ENCODE results near the gene PCTP.

The PCTP gene

DNA sequence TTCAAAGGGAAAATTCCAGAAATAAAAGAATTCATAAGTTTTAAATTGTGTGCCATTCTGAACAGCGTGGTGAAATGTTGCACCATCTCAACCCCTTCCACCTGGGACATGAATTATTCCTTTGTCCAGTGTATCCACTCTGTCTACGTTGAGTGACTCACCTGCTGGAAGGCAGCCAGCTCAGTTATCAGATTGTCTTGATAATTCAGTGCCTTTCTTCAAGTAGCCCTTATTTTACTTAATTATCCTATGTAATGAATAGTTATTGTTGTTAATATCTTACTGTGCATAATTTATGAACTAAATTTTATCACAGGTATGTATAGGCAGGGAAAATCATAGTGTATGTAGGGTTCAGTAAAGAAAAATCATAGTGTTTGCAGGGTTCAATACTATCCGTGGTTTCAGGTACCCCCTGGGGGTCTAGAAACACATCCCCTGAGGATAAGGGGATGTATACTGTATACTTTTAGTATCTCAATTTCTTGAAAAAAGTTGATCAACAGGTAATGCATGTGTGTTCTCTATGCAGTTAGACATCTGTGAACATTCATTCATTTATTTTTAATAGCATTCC lies 7.7 kb upstream of the PCTP start:
- Histone ChIP-seq H3K4me3 (ENCODE audit: low read depth in 1 of 2, low read length in 1 of 2) (no peak overlapping the region), H3K27me3 (no peaks in the 10 kb centered on the region), H3K9me3 (no peaks in the 10 kb centered on the region), H3K27ac (no peak overlapping the region), H3K4me1 (ENCODE audit: control insufficient read depth in 1 of 2, insufficient read depth in 1 of 2, low read depth in 1 of 2, low read length in 1 of 2) (no peaks in the 10 kb centered on the region), H3K36me3 (no peaks in the 10 kb centered on the region)
- TF ChIP-seq, protein P1, sequence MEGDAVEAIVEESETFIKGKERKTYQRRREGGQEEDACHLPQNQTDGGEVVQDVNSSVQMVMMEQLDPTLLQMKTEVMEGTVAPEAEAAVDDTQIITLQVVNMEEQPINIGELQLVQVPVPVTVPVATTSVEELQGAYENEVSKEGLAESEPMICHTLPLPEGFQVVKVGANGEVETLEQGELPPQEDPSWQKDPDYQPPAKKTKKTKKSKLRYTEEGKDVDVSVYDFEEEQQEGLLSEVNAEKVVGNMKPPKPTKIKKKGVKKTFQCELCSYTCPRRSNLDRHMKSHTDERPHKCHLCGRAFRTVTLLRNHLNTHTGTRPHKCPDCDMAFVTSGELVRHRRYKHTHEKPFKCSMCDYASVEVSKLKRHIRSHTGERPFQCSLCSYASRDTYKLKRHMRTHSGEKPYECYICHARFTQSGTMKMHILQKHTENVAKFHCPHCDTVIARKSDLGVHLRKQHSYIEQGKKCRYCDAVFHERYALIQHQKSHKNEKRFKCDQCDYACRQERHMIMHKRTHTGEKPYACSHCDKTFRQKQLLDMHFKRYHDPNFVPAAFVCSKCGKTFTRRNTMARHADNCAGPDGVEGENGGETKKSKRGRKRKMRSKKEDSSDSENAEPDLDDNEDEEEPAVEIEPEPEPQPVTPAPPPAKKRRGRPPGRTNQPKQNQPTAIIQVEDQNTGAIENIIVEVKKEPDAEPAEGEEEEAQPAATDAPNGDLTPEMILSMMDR (IDR thresholded peaks at IDR 0.05): no peak

GRCh38 chr17:55745258-55745657 lies 5.6 kb upstream of the PCTP start:
- Histone ChIP-seq H3K4me3 (ENCODE audit: low read depth in 1 of 2, low read length in 1 of 2) (no peak overlapping the region), H3K9me3 (no peaks in the 10 kb centered on the region), H3K36me3 (no peaks in the 10 kb centered on the region), H3K27ac (no peak overlapping the region), H3K4me1 (ENCODE audit: control insufficient read depth in 1 of 2, insufficient read depth in 1 of 2, low read depth in 1 of 2, low read length in 1 of 2) (no peaks in the 10 kb centered on the region), H3K27me3 (no peaks in the 10 kb centered on the region)
- TF ChIP-seq, protein P1 (IDR thresholded peaks at IDR 0.05): no peak

- Histone ChIP-seq H3K27me3 (no peaks in the 10 kb centered on the region), H3K27ac (no peak overlapping the region)
- TF ChIP-seq, protein P1 (IDR thresholded peaks at IDR 0.05): no peak
These were observed 4.4 kb upstream of the PCTP start for GRCh38 chr17:55746466-55746865.

DNA sequence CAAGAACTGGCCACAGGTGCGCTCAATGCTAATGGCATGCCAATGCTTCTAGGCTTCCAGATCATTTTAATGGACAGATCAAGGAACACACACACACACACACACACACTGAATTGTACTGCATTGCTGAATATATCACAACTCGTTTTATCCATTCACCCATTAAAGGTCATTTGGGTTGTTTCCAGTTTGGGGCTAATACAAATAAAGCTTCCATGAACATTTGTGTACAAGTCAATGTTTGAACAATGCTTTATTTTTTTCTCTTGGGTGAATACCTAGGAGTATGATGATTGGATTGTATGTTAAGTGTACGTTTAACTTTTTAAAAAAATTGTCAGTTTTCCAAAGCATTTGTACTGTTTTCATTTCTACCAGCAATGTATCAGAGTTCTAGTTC lies 3.6 kb upstream of the PCTP start:
- Histone ChIP-seq H3K36me3 (no peaks in the 10 kb centered on the region), H3K9me3 (no peaks in the 10 kb centered on the region), H3K4me3 (ENCODE audit: low read depth in 1 of 2, low read length in 1 of 2) (no peak overlapping the region), H3K27ac (no peak overlapping the region), H3K4me1 (ENCODE audit: control insufficient read depth in 1 of 2, insufficient read depth in 1 of 2, low read depth in 1 of 2, low read length in 1 of 2) (peaks cover 14 to 18% of the 10 kb centered on the region in 2 experiments), H3K27me3 (no peaks in the 10 kb centered on the region)
- TF ChIP-seq, protein P1 (IDR thresholded peaks at IDR 0.05): no peak

More at GRCh38 chr17:55746466-55746865, 4.4 kb upstream of the PCTP start:
- Histone ChIP-seq H3K4me1 (ENCODE audit: control insufficient read depth in 1 of 2, insufficient read depth in 1 of 2, low read depth in 1 of 2, low read length in 1 of 2) (peaks cover 7 to 11% of the 10 kb centered on the region in 2 experiments), H3K9me3 (no peaks in the 10 kb centered on the region), H3K36me3 (no peaks in the 10 kb centered on the region), H3K4me3 (ENCODE audit: low read depth in 1 of 2, low read length in 1 of 2) (no peak overlapping the region)

GRCh38 chr17:55748841-55749240 lies 2.0 kb upstream of the PCTP start:
- TF ChIP-seq, protein P1 (IDR thresholded peaks at IDR 0.05): no peak
- Histone ChIP-seq H3K4me3 (ENCODE audit: low read depth in 1 of 2, low read length in 1 of 2) (no peak overlapping the region), H3K27ac (no peak overlapping the region), H3K4me1 (ENCODE audit: control insufficient read depth in 1 of 2, insufficient read depth in 1 of 2, low read depth in 1 of 2, low read length in 1 of 2) (peaks cover 17 to 22% of the 10 kb centered on the region in 2 experiments), H3K9me3 (no peaks in the 10 kb centered on the region), H3K27me3 (no peaks in the 10 kb centered on the region), H3K36me3 (peaks cover 6% of the 10 kb centered on the region)

Measured in neutrophil (primary cell).